Uterus (tissue), 2 donors: ENCODE measurements around the gene BPTF.
A peak's percentile ranks its signal among the peaks of the same experiment; 100 is the strongest.

Experiments used
- CTCF ChIP-seq, 4 experiments: fragments of 200-600 bp in 2 of 4; fragments of 450-650 bp in 2 of 4; sonication (generic) in 2 of 4; IDR thresholded peaks; one replicate each; pipeline ENCODE4 v1.5.1; 2016 to 2019; ENCODE audit warnings: antibody characterized with exemption in 4 of 4, mild to moderate bottlenecking in 2 of 4, moderate library complexity in 1 of 4
- POLR2A ChIP-seq, 2 donors: fragments of 450-650 bp; IDR thresholded peaks; one replicate each; pipeline ENCODE4 v1.6.1; 2016; ENCODE audit warnings: antibody characterized with exemption in 2 of 2, mild to moderate bottlenecking in 1 of 2, moderate library complexity in 1 of 2

GRCh38 chr17:67779098-67779672, 46.1 kb upstream of the BPTF start:
- TF ChIP-seq CTCF (IDR thresholded peaks at IDR 0.05): peak in 1 of 4 experiments; percentile 10
- no peak for TF ChIP-seq POLR2A (IDR thresholded peaks at IDR 0.05)
